Fibroblast of pulmonary artery (primary cell): ENCODE measurements around the gene C9orf153.

Source experiments
- DNase-seq: peaks from one replicate; pipeline ENCODE4 v3.0.0-alpha.2; 2010; ENCODE audit warnings: low read depth
- H3K4me3 ChIP-seq: replicated peaks from 2 replicates; pipeline ENCODE4 v1.5.1; 2011; ENCODE audit warnings: low read depth, mild to moderate bottlenecking, control low read depth, low read length, moderate library complexity
- CTCF ChIP-seq: IDR thresholded peaks from 2 replicates; pipeline ENCODE4 v1.5.1; 2011; ENCODE audit warnings: mild to moderate bottlenecking, control low read depth, low read length, inconsistent platforms; ENCODE audit errors: missing control alignments

C9orf153 gene

DNA sequence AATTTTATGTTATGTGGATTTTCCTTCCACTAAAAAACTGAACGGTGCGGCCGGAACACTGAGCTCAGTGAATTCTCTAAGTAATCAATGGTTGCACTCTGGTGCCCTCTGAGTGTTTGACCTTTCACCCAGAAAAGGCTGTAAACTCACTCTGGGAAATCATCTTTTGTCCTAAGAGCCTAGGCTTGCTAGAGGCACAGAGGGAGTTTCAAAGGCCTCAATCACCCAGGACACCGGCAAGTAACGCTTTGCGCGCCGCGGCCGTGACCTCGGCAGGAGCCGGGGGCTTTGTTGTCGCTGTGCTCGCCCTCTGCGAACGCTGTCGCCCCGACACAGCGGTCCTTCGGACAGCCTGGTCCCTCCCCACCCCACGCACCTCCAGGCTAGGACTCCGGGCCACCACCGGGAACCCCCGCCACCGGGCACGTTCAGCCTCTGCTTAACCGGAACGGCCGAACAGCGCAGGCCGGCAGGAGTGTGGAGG, 22.2 kb upstream of the C9orf153 start:
- peak overlapping the region; percentile 96 for H3K4me3 ChIP-seq
- no peak for DNase-seq
- no peak for TF ChIP-seq CTCF

DNA sequence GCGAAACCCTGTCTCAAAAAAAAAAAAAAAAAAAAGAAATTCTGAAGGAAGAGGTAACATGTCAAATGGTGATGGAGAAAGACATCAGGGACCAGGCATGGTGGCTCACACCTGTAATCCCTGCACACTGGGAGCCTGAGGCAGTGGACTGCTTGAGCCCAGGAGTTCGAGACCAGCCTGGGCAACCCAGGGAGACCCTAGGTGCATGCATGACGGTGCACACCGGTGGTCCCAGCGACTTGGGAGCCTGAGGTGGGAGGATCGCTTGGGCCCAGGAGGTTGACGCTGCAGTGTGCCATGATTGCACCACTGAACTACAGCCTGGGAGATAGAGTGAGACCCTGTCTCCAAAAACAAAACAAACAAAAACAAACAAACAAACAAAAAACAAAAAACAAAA, 21.1 kb upstream of the C9orf153 start:
- H3K4me3 ChIP-seq, result peak overlapping the region; percentile 96
- no peak for TF ChIP-seq CTCF
- DNase-seq, result no peak

DNA sequence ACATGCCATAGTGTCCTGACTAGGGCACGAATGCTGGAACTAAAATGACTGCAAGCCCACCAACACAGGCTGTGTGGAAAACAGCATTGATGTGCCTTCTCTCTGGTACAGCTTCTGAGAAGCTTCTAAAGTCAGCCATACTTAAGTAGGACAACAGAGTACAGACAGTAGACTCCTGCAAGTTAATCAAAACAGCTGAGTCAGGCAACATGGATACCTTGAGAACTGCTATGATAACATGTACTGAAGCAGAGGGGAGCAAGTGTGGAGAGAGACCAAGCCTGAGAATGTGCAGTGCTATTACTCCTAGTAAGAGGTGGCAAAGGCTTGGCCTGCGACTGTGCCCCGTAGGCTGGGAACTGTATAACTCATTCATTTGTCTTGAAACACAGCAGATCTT, 20.4 kb upstream of the C9orf153 start:
- no peak overlapping the region for H3K4me3 ChIP-seq
- no peak for DNase-seq
- no peak for TF ChIP-seq CTCF

GRCh38 chr9:86277072-86277471, 17.6 kb upstream of the C9orf153 start:
- no peak for DNase-seq
- H3K4me3 ChIP-seq, result no peak overlapping the region
- no peak for TF ChIP-seq CTCF

GRCh38 chr9:86275962-86276361, 16.5 kb upstream of the C9orf153 start:
- no peak for DNase-seq
- TF ChIP-seq CTCF, result peak; percentile 29

DNA sequence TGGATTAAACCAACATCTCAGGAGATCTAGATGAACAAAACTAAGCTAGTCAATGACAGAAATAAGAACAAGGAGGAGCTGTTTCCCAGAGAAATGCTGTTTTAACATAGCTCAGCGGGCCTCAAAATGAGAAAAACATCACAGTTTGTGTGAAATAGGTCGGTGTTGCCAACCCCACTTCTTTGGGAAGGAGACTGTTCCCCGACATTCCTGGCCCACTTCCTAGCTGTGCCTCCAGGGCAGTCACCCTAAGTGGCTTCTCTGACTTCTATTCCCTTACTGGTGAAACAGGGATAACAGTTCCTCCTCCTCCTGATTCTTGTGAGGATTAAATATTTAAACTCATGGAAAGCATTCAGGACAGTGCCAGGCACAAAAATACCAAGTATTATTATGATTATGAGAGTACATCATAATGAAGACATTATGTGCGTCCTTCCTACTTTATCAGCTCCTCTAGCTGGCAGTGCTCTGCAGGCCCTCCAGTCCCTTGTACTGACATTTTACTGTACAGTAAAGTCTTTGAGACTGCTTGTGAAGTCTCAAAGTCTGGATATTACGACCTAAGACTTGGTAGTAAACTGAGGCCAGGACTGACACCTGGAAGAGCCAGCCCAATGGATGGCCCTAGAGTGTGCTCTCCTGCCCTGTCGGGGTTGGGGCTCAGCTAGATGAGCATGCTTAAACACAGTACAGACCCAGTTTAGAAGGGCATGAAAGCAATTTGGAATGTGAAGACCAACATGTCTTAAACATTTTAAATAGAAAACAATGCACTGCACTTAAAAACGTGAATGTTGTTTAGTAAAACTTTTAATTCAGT, 15.6 kb upstream of the C9orf153 start:
- no peak for DNase-seq
- no peak overlapping the region for H3K4me3 ChIP-seq
- no peak for TF ChIP-seq CTCF

More at GRCh38 chr9:86275962-86276361, 16.5 kb upstream of the C9orf153 start:
- H3K4me3 ChIP-seq, result no peak overlapping the region

DNA sequence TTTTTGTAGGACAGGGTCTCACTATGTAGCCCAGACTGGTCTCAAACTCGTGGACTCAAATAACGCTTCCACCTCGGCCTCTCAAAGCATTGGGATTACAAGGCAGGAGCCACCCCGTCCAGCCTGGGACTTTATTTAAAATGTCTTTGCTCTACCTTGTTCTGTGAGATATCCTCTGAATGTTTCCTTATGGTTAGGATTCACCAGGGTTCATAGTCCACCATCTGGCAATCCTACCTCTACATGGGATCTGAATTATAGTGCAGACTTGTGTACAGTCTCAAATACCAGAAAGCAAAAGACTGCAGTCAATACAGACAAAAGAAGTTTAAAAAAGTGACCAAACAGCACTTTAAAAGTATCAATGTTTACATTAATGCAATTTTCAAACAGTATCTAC, 12.8 kb upstream of the C9orf153 start:
- DNase-seq, result no peak
- H3K4me3 ChIP-seq, result no peak overlapping the region
- no peak for TF ChIP-seq CTCF
